Tibial artery (tissue), 4 donors: Measurements from ENCODE around the gene TSPAN33.

ENCODE experiments used
- DNase-seq, 2 donors: peaks; one replicate each; pipeline ENCODE4 v3.0.0-alpha.2; 2019
- H3K27ac ChIP-seq, 2 donors: fragments of 200-600 bp; sonication (generic) in 1 of 2; 1 replicate in 1 of 2; 2 replicates in 1 of 2; pipeline ENCODE4 v1.5.1; 2018 to 2019; ENCODE audit warnings: mild to moderate bottlenecking in 1 of 2
- H3K27me3 ChIP-seq, 2 donors: fragments of 200-600 bp; sonication (generic) in 1 of 2; one replicate each; pipeline versions ENCODE4 v1.5.1 to v1.6.0; 2016 to 2019
- H3K36me3 ChIP-seq, 3 donors: fragments of 200-600 bp; sonication (generic) in 2 of 3; one replicate each; pipeline ENCODE4 v1.5.1; 2016 to 2019; ENCODE audit warnings: mild to moderate bottlenecking in 2 of 3
- H3K4me1 ChIP-seq, 4 donors: fragments of 200-600 bp; sonication (generic) in 2 of 4; 1 replicate in 3 of 4; 2 replicates in 1 of 4; pipeline ENCODE4 v1.5.1; 2016 to 2019
- H3K4me3 ChIP-seq, 2 donors: fragments of 200-600 bp; sonication (generic) in 1 of 2; 1 replicate in 1 of 2; 2 replicates in 1 of 2; pipeline ENCODE4 v1.5.1; 2018 to 2019; ENCODE audit warnings: mild to moderate bottlenecking in 2 of 2
- H3K9me3 ChIP-seq, 3 donors: fragments of 200-600 bp; sonication (generic) in 1 of 3; one replicate each; pipeline ENCODE4 v1.5.1; 2016 to 2019
- intact Hi-C: fragments of 100-400 bp; cut with DNase I; formaldehyde crosslinking; loops from one replicate; pipeline ENCODE4 v1.15.0; 2023; ENCODE audit warnings: low total_unique reads
- TF ChIP-seq, protein P1 (sequence below), 2 experiments: fragments of 200-600 bp in 1 of 2; fragments of 450-650 bp in 1 of 2; IDR thresholded peaks; one replicate each; pipeline ENCODE4 v1.5.1; 2017 to 2019; ENCODE audit warnings: antibody characterized with exemption in 2 of 2, mild to moderate bottlenecking in 1 of 2, moderate library complexity in 1 of 2

TSPAN33 gene

DNA sequence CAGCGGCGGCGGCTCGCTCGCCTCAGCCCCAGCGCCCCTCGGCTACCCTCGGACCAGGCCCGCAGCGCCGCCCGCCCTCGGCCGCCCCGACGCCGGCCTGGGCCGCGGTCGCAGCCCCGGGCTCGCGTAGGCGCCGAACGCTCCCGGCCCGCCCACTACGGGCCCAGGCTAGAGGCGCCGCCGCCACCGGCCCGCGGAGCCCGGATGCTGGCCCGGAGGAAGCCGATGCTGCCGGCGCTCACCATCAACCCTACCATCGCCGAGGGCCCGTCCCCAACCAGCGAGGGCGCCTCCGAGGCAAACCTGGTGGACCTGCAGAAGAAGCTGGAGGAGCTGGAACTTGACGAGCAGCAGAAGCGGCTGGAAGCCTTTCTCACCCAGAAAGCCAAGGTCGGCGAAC, 18.2 kb upstream of the TSPAN33 start:
- no peak for DNase-seq
- no peaks in the 10 kb centered on the region for H3K9me3 ChIP-seq
- TF ChIP-seq, protein P1, sequence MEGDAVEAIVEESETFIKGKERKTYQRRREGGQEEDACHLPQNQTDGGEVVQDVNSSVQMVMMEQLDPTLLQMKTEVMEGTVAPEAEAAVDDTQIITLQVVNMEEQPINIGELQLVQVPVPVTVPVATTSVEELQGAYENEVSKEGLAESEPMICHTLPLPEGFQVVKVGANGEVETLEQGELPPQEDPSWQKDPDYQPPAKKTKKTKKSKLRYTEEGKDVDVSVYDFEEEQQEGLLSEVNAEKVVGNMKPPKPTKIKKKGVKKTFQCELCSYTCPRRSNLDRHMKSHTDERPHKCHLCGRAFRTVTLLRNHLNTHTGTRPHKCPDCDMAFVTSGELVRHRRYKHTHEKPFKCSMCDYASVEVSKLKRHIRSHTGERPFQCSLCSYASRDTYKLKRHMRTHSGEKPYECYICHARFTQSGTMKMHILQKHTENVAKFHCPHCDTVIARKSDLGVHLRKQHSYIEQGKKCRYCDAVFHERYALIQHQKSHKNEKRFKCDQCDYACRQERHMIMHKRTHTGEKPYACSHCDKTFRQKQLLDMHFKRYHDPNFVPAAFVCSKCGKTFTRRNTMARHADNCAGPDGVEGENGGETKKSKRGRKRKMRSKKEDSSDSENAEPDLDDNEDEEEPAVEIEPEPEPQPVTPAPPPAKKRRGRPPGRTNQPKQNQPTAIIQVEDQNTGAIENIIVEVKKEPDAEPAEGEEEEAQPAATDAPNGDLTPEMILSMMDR (IDR thresholded peaks at IDR 0.05): no peak
- no peaks in the 10 kb centered on the region for H3K36me3 ChIP-seq
- peaks cover 0 to 10% of the 10 kb centered on the region in 2 donors for H3K27me3 ChIP-seq
- H3K4me3 ChIP-seq: no peak overlapping the region
- H3K4me1 ChIP-seq: no peaks in the 10 kb centered on the region
- H3K27ac ChIP-seq: no peak overlapping the region
- intact Hi-C loops: no loop called here

GRCh38 chr7:129127154-129127553, 17.4 kb upstream of the TSPAN33 start:
- Histone ChIP-seq H3K4me1 (no peaks in the 10 kb centered on the region), H3K4me3 (no peak overlapping the region), H3K9me3 (no peaks in the 10 kb centered on the region), H3K27me3 (peaks cover 0 to 10% of the 10 kb centered on the region in 2 donors), H3K36me3 (no peaks in the 10 kb centered on the region), H3K27ac (no peak overlapping the region)
- intact Hi-C loops: no loop called here
- no peak for DNase-seq
- TF ChIP-seq, protein P1 (IDR thresholded peaks at IDR 0.05): no peak

DNA sequence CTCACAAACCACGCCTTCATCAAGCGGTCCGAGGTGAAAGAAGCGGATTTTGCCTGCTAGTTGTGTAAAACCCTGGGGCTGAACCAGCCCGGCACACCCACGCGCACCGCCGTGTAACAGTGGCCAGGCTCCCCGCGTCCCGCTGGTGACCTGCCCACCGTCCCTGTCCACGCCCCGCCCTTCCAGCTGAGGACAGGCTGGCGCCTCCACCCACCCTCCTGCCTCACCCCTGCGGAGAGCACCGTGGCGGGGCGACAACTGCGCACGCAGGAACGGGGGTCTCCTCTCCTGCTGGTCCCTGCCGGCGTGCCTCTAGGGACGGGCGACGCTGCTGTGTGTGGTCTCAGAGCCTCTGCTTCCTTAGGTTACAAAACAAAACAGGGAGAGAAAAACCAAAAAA, 16.9 kb upstream of the TSPAN33 start:
- TF ChIP-seq, protein P1 (IDR thresholded peaks at IDR 0.05): no peak
- peaks cover 0 to 10% of the 10 kb centered on the region in 2 donors for H3K27me3 ChIP-seq
- H3K27ac ChIP-seq: no peak overlapping the region
- no peaks in the 10 kb centered on the region for H3K9me3 ChIP-seq
- H3K4me1 ChIP-seq: no peaks in the 10 kb centered on the region
- H3K36me3 ChIP-seq: no peaks in the 10 kb centered on the region
- intact Hi-C loops: no loop called here
- no peak overlapping the region for H3K4me3 ChIP-seq
- no peak for DNase-seq

DNA sequence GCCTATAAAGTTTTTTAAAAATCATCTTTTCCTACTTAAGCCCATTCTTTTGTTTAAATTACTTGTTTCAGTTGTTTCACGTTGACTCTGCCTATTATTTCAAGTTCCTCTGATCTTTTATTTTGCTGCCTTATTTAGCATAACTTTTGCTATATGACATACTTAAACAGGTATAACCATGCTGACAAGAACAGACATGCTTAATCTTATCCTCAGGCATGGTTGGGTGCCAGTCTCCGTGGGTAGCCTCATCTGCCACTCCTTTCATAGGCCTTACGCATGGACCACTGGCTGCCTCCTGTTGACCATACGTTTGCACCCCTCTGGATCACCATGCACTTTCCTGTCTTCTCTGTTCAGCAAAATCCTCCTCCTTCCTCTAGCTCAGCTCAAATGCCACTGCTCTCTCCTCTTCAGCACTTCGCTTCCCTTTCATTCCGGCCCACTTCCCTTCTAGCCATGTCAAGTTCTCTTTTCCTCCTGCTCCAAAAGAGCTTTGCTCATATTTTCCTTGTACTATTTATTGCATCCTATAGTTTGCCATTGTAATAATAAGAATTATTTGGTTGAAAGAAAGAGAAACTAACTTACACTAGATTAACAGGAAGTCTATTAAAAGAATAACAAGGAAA, 10.0 kb upstream of the TSPAN33 start:
- TF ChIP-seq, protein P1 (IDR thresholded peaks at IDR 0.05): no peak
- intact Hi-C loops: no loop called here
- no peak overlapping the region for H3K27ac ChIP-seq
- no peaks in the 10 kb centered on the region for H3K27me3 ChIP-seq
- H3K4me3 ChIP-seq: no peak overlapping the region
- no peaks in the 10 kb centered on the region for H3K4me1 ChIP-seq
- no peak for DNase-seq
- H3K9me3 ChIP-seq: no peaks in the 10 kb centered on the region
- no peaks in the 10 kb centered on the region for H3K36me3 ChIP-seq

- Histone ChIP-seq H3K27me3 (peaks cover 0 to 2% of the 10 kb centered on the region in 2 donors), H3K4me1 (no peaks in the 10 kb centered on the region), H3K9me3 (no peaks in the 10 kb centered on the region), H3K36me3 (no peaks in the 10 kb centered on the region), H3K27ac (no peak overlapping the region), H3K4me3 (no peak overlapping the region)
- intact Hi-C loops: no loop called here
- TF ChIP-seq, protein P1 (IDR thresholded peaks at IDR 0.05): no peak
- DNase-seq: no peak
These were observed 7.4 kb upstream of the TSPAN33 start for GRCh38 chr7:129136887-129137642.
